ENCODE measurements around the gene HACD3.
"Not testable (repeated sequence)": the region's sequence is repeated elsewhere in the genome, so short reads cannot be mapped to it uniquely, and the experiment has no call there.

Gene HACD3

GRCh38 chr15:65610871-65611718 is 80.8 kb downstream of the HACD3 start, which contains the start of gene INTS14:
TSS of gene INTS14 (minus strand) at chr15:65611131. CDS start at chr15:65607380, 3,751 bp downstream.
- DNase-seq: peak; percentile 73

GRCh38 chr15:65611888-65612615 is 81.8 kb downstream of the HACD3 start:
- no peak for DNase-seq

GRCh38 chr15:65612616-65612946 is 82.3 kb downstream of the HACD3 start:
- DNase-seq: no peak

- DNase-seq: no peak
Observed at GRCh38 chr15:65612949-65613744, 82.9 kb downstream of the HACD3 start.

- not testable (repeated sequence) for DNase-seq
Observed at GRCh38 chr15:65615887-65616286, 85.6 kb downstream of the HACD3 start.

GRCh38 chr15:65618560-65619109 is 88.4 kb downstream of the HACD3 start:
- DNase-seq: no peak

- no peak for DNase-seq
Observed at GRCh38 chr15:65619626-65620290, 89.5 kb downstream of the HACD3 start.

GRCh38 chr15:65620833-65621232 is 90.6 kb downstream of the HACD3 start:
- no peak for DNase-seq

- DNase-seq: no peak
Observed at GRCh38 chr15:65621638-65622037, 91.4 kb downstream of the HACD3 start, which contains the start of gene SLC24A1. TSS of gene SLC24A1 (plus strand) at chr15:65621938. CDS start at chr15:65624081, 2,143 bp downstream.

GRCh38 chr15:65623103-65623502 is 92.8 kb downstream of the HACD3 start:
- DNase-seq: no peak

GRCh38 chr15:65626856-65627255 is 96.6 kb downstream of the HACD3 start:
- no peak for DNase-seq
